SKM-1 (cell line): ENCODE data around the gene PKP1.
A peak's percentile ranks its signal among the peaks of the same experiment; 100 is the strongest.

Experiments
- DNase-seq: peaks from one replicate; lab custom pipeline; 2025; ENCODE audit not compliant: unreplicated experiment; lab: John Stamatoyannopoulos, UW

The PKP1 gene

GRCh38 chr1:201364808-201365105, 81.5 kb downstream of the PKP1 start:
- DNase-seq: no peak

GRCh38 chr1:201365251-201365650, 81.9 kb downstream of the PKP1 start:
- no peak for DNase-seq

GRCh38 chr1:201366696-201367095, 83.4 kb downstream of the PKP1 start:
- DNase-seq: no peak

GRCh38 chr1:201369209-201369608, 85.9 kb downstream of the PKP1 start:
- no peak for DNase-seq

- no peak for DNase-seq
Observed at GRCh38 chr1:201370500-201370899, 87.2 kb downstream of the PKP1 start.

- no peak for DNase-seq
Observed at GRCh38 chr1:201371276-201371675, 88.0 kb downstream of the PKP1 start.

- DNase-seq: no peak
Observed at GRCh38 chr1:201371792-201372191, 88.5 kb downstream of the PKP1 start.

GRCh38 chr1:201374364-201374763, 91.1 kb downstream of the PKP1 start:
- DNase-seq: no peak

GRCh38 chr1:201375169-201375568, 91.9 kb downstream of the PKP1 start:
- DNase-seq: no peak

GRCh38 chr1:201376107-201376463, 92.8 kb downstream of the PKP1 start:
- DNase-seq: no peak

- peak; percentile 25 for DNase-seq
Observed at GRCh38 chr1:201376464-201377374, 93.4 kb downstream of the PKP1 start.

GRCh38 chr1:201377611-201378092, 94.3 kb downstream of the PKP1 start, which contains the start of gene TNNT2:
Gene TNNT2 (minus strand): TSS chr1:201377680. CDS start chr1:201373254, 4,426 bp downstream.
- no peak for DNase-seq

- no peak for DNase-seq
Observed at GRCh38 chr1:201378804-201379203, 95.5 kb downstream of the PKP1 start.

GRCh38 chr1:201379733-201380242, 96.5 kb downstream of the PKP1 start:
- DNase-seq: no peak

GRCh38 chr1:201381130-201381529, 97.8 kb downstream of the PKP1 start:
- no peak for DNase-seq
